Calu3 (cell line): Measurements from ENCODE around the gene COX6A2. TPM values are rescaled to one million over a fixed set of nuclear protein-coding genes. Genes with fewer than 3 reads are reported as not detected.

Experiments
- BruUV-seq: library from RNA; stranded (reverse); fragments of 400-500 nt; replicated peaks from 2 replicates; lab custom pipeline; 2021; lab: Mats Ljungman, UMichigan
- CTCF ChIA-PET: fragments of 300-600 bp; sonication (Branson Sonifier 250); formaldehyde crosslinking; loops from one replicate; lab custom pipeline; 2022; ENCODE audit warnings: antibody characterized with exemption; lab: Charles Lee
- DNase-seq: peaks from one replicate; pipeline ENCODE4 v3.0.0; 2022
- H3K27ac Mint-ChIP-seq: one replicate; pipeline ENCODE4 v1.8.0; 2022; ENCODE audit warnings: mixed read lengths; ENCODE audit not compliant: unreplicated experiment
- H3K27me3 Mint-ChIP-seq: one replicate; pipeline ENCODE4 v1.8.0; 2022; ENCODE audit warnings: mixed read lengths; ENCODE audit not compliant: unreplicated experiment
- H3K36me3 Mint-ChIP-seq: one replicate; pipeline ENCODE4 v1.8.0; 2022; ENCODE audit warnings: mild to moderate bottlenecking, moderate library complexity, mixed read lengths; ENCODE audit not compliant: insufficient read depth, unreplicated experiment
- H3K4me1 Mint-ChIP-seq: one replicate; pipeline ENCODE4 v1.8.0; 2022; ENCODE audit warnings: mild to moderate bottlenecking, low read depth, mixed read lengths; ENCODE audit not compliant: unreplicated experiment
- H3K4me3 Mint-ChIP-seq: one replicate; pipeline ENCODE4 v1.8.0; 2022; ENCODE audit warnings: mild to moderate bottlenecking, low read depth, moderate library complexity, mixed read lengths; ENCODE audit not compliant: unreplicated experiment
- H3K9me3 Mint-ChIP-seq: one replicate; pipeline ENCODE4 v1.8.0; 2022; ENCODE audit warnings: low read depth, mixed read lengths; ENCODE audit not compliant: unreplicated experiment
- intact Hi-C: fragments of 100-400 bp; cut with micrococcal nuclease; formaldehyde crosslinking; loops from one replicate; pipeline ENCODE4 v1.10.0; 2022; ENCODE audit not compliant: unreplicated experiment
- total RNA-seq: library from RNA; stranded (reverse); gene quantifications from 2 replicates; pipeline ENCODE4 v1.2.3, GENCODE V29; 2022
- TF ChIP-seq, protein P1 (sequence below): fragments of 200-600 bp; IDR thresholded peaks from one replicate; pipeline ENCODE4 v1.8.0; 2022; ENCODE audit warnings: antibody characterized with exemption; ENCODE audit not compliant: unreplicated experiment

Gene COX6A2
- total RNA-seq, 1 experiment from 2014 or later, result not detected

GRCh38 chr16:31412750-31413149 is 15.4 kb downstream of the COX6A2 start:
- Mint-ChIP-seq H3K36me3 (no peaks in the 10 kb centered on the region), H3K9me3 (no peaks in the 10 kb centered on the region), H3K27me3 (peaks cover 84% of the 10 kb centered on the region), H3K4me1 (no peaks in the 10 kb centered on the region), H3K4me3 (no peak overlapping the region), H3K27ac (no peak overlapping the region)
- intact Hi-C loops, result no loop called here
- TF ChIP-seq, protein P1, sequence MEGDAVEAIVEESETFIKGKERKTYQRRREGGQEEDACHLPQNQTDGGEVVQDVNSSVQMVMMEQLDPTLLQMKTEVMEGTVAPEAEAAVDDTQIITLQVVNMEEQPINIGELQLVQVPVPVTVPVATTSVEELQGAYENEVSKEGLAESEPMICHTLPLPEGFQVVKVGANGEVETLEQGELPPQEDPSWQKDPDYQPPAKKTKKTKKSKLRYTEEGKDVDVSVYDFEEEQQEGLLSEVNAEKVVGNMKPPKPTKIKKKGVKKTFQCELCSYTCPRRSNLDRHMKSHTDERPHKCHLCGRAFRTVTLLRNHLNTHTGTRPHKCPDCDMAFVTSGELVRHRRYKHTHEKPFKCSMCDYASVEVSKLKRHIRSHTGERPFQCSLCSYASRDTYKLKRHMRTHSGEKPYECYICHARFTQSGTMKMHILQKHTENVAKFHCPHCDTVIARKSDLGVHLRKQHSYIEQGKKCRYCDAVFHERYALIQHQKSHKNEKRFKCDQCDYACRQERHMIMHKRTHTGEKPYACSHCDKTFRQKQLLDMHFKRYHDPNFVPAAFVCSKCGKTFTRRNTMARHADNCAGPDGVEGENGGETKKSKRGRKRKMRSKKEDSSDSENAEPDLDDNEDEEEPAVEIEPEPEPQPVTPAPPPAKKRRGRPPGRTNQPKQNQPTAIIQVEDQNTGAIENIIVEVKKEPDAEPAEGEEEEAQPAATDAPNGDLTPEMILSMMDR, result no peak
- no peak for DNase-seq
- CTCF ChIA-PET, result no interaction called here
- no TSS peak for BruUV-seq

- Mint-ChIP-seq H3K4me1 (no peaks in the 10 kb centered on the region), H3K9me3 (no peaks in the 10 kb centered on the region), H3K27ac (no peak overlapping the region), H3K4me3 (no peak overlapping the region), H3K27me3 (peaks cover 77% of the 10 kb centered on the region), H3K36me3 (no peaks in the 10 kb centered on the region)
- BruUV-seq, result no TSS peak
- TF ChIP-seq, protein P1, result no peak
- intact Hi-C loops, result no loop called here
- CTCF ChIA-PET, result no interaction called here
- no peak for DNase-seq
Observed at GRCh38 chr16:31411024-31411844, 16.9 kb downstream of the COX6A2 start.

DNA sequence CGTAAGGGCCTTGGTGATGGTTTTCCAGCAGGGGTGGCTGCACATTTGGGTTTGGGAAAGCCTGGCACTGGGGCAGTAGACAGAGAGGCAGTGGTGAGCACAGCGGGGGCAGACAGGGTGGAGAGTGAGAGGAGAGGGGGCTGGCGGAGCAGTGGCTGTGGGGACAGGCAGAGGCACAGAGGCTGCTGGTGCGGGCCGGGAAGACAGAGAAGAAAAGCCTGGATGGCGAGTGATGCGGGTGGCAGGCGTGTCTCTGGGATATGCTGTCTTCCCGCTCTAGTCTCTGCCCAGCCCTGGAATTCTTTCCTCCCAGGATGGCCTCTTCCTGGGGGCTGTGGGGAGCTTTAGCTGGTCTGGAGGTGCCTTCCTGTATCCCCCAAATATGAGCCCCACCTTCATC is 18.1 kb downstream of the COX6A2 start:
- TF ChIP-seq, protein P1, result no peak
- peaks cover 65% of the 10 kb centered on the region for H3K27me3 Mint-ChIP-seq
- intact Hi-C loops, result no loop called here
- H3K9me3 Mint-ChIP-seq, result no peaks in the 10 kb centered on the region
- no peak overlapping the region for H3K4me3 Mint-ChIP-seq
- DNase-seq, result no peak
- no peak overlapping the region for H3K27ac Mint-ChIP-seq
- no TSS peak for BruUV-seq
- no peaks in the 10 kb centered on the region for H3K36me3 Mint-ChIP-seq
- CTCF ChIA-PET, result interaction anchor here (0.7 kb wide), 1 partner anchor 120 kb away, joined by 3 read pairs; no protein-coding TSS in a partner anchor
- peaks cover under 1% of the 10 kb centered on the region for H3K4me1 Mint-ChIP-seq

DNA sequence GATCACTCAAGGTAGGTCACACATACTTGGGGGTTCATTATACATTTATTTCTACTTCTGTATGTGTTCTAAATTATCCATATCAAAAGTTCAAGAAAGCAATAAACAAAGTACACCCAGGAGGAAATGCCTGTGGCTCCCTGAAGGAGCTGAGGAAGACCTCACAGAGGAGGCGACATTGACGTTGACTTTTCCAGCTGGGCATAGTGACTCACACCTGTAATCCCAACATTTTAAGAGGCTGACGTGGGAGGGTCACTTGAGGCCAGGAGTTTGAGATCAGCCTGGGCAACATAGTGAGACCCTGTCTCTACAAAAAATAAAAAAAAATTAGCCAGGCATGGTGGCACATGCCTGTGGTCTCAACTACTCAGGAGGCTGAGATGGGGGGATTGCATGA is 18.7 kb downstream of the COX6A2 start:
- H3K27ac Mint-ChIP-seq, result no peak overlapping the region
- peaks cover 59% of the 10 kb centered on the region for H3K27me3 Mint-ChIP-seq
- no TSS peak for BruUV-seq
- CTCF ChIA-PET, result interaction anchor here (0.6 to 0.7 kb wide), 2 partner anchors 119 to 448 kb away, joined by 3 to 4 read pairs; no protein-coding TSS in a partner anchor
- no peaks in the 10 kb centered on the region for H3K36me3 Mint-ChIP-seq
- no peak for DNase-seq
- no peak overlapping the region for H3K4me3 Mint-ChIP-seq
- intact Hi-C loops, result no loop called here
- H3K9me3 Mint-ChIP-seq, result no peaks in the 10 kb centered on the region
- TF ChIP-seq, protein P1, result no peak
- peaks cover 7% of the 10 kb centered on the region for H3K4me1 Mint-ChIP-seq
